Measurements from ENCODE around the gene TGFBR1.

The TGFBR1 gene

GRCh38 chr9:99069075-99069474 is 35.8 kb upstream of the TGFBR1 start:
- no peaks in the 10 kb centered on the region for H3K27me3 ChIP-seq (ENCODE audit: control insufficient read depth in 1 of 2, insufficient read depth in 2 of 2, low read length in 2 of 2)
- H3K4me3 ChIP-seq (ENCODE audit: low read depth in 1 of 2, low read length in 2 of 2): no peak overlapping the region
- no peak overlapping the region for H3K27ac ChIP-seq (ENCODE audit: low read depth, low read length)
- peaks cover 44% of the 10 kb centered on the region for H3K36me3 ChIP-seq (ENCODE audit: insufficient read depth, low read length)
- no peaks in the 10 kb centered on the region for H3K9me3 ChIP-seq (ENCODE audit: low read length)
- H3K9ac ChIP-seq (ENCODE audit: low read length): no peak overlapping the region
- peaks cover 8% of the 10 kb centered on the region for H3K4me1 ChIP-seq (ENCODE audit: insufficient read depth, low read length)

DNA sequence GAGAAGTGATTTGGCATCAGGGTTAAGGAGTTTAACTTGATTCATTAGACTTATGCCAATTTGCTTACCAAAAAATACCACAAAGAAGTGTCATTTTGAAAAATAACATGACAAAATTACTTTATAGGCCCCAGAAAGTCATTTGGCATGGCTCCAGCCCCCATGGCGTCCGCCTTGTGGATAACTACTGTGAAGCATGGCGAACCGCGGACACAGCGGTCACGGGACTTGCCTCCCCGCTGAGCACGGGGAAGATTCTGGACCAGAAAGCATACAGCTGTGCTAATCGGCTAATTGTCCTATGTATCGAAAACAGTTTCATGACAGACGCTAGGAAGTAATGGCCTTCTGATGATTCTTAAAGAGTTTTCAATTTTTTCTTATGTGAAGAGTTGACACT is 35.4 kb upstream of the TGFBR1 start:
- Histone ChIP-seq H3K4me1 (ENCODE audit: insufficient read depth, low read length) (peaks cover 8% of the 10 kb centered on the region), H3K27ac (ENCODE audit: low read depth, low read length) (no peak overlapping the region), H3K36me3 (ENCODE audit: insufficient read depth, low read length) (peaks cover 39% of the 10 kb centered on the region), H3K9ac (ENCODE audit: low read length) (no peak overlapping the region), H3K4me3 (ENCODE audit: low read depth in 1 of 2, low read length in 2 of 2) (no peak overlapping the region), H3K27me3 (ENCODE audit: control insufficient read depth in 1 of 2, insufficient read depth in 2 of 2, low read length in 2 of 2) (no peaks in the 10 kb centered on the region), H3K9me3 (ENCODE audit: low read length) (no peaks in the 10 kb centered on the region)

GRCh38 chr9:99070681-99071080 is 34.2 kb upstream of the TGFBR1 start:
- Histone ChIP-seq H3K27ac (ENCODE audit: low read depth, low read length) (no peak overlapping the region), H3K4me3 (ENCODE audit: low read depth in 1 of 2, low read length in 2 of 2) (no peak overlapping the region), H3K9ac (ENCODE audit: low read length) (no peak overlapping the region), H3K36me3 (ENCODE audit: insufficient read depth, low read length) (peaks cover 36% of the 10 kb centered on the region), H3K9me3 (ENCODE audit: low read length) (no peaks in the 10 kb centered on the region), H3K4me1 (ENCODE audit: insufficient read depth, low read length) (peaks cover 14% of the 10 kb centered on the region), H3K27me3 (ENCODE audit: control insufficient read depth in 1 of 2, insufficient read depth in 2 of 2, low read length in 2 of 2) (no peaks in the 10 kb centered on the region)

- Histone ChIP-seq H3K36me3 (ENCODE audit: insufficient read depth, low read length) (peaks cover 36% of the 10 kb centered on the region), H3K9me3 (ENCODE audit: low read length) (no peaks in the 10 kb centered on the region), H3K9ac (ENCODE audit: low read length) (no peak overlapping the region), H3K27me3 (ENCODE audit: control insufficient read depth in 1 of 2, insufficient read depth in 2 of 2, low read length in 2 of 2) (no peaks in the 10 kb centered on the region), H3K4me3 (ENCODE audit: low read depth in 1 of 2, low read length in 2 of 2) (no peak overlapping the region), H3K27ac (ENCODE audit: low read depth, low read length) (no peak overlapping the region), H3K4me1 (ENCODE audit: insufficient read depth, low read length) (peaks cover 18% of the 10 kb centered on the region)
These were observed 33.4 kb upstream of the TGFBR1 start for GRCh38 chr9:99071313-99072039.

DNA sequence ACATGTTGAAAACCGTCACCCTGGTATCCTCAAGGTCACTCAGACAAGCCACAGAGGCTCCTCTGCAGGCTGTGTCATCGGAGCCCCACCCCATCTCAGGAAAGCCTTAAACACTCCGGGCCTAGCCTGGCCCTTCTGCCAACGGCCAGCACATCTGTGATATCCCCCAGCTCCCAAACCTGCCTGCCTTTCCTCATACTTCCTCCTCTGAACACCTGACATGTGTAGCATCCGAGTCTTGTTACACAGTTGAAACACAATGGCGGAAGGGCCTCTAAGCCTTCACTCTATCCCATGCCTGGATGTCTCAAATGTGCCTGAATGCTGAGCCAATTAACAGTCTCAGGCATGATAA is 32.9 kb upstream of the TGFBR1 start:
- no peaks in the 10 kb centered on the region for H3K27me3 ChIP-seq (ENCODE audit: control insufficient read depth in 1 of 2, insufficient read depth in 2 of 2, low read length in 2 of 2)
- H3K9me3 ChIP-seq (ENCODE audit: low read length): no peaks in the 10 kb centered on the region
- H3K4me3 ChIP-seq (ENCODE audit: low read depth in 1 of 2, low read length in 2 of 2): no peak overlapping the region
- no peak overlapping the region for H3K9ac ChIP-seq (ENCODE audit: low read length)
- peaks cover 23% of the 10 kb centered on the region for H3K4me1 ChIP-seq (ENCODE audit: insufficient read depth, low read length)
- peaks cover 30% of the 10 kb centered on the region for H3K36me3 ChIP-seq (ENCODE audit: insufficient read depth, low read length)
- H3K27ac ChIP-seq (ENCODE audit: low read depth, low read length): no peak overlapping the region

- Histone ChIP-seq H3K27ac (ENCODE audit: low read depth, low read length) (no peak overlapping the region), H3K4me1 (ENCODE audit: insufficient read depth, low read length) (peaks cover 27% of the 10 kb centered on the region), H3K4me3 (ENCODE audit: low read depth in 1 of 2, low read length in 2 of 2) (no peak overlapping the region), H3K9me3 (ENCODE audit: low read length) (no peaks in the 10 kb centered on the region), H3K36me3 (ENCODE audit: insufficient read depth, low read length) (peaks cover 22% of the 10 kb centered on the region), H3K27me3 (ENCODE audit: control insufficient read depth in 1 of 2, insufficient read depth in 2 of 2, low read length in 2 of 2) (no peaks in the 10 kb centered on the region), H3K9ac (ENCODE audit: low read length) (no peak overlapping the region)
These were observed 31.6 kb upstream of the TGFBR1 start for GRCh38 chr9:99073347-99073746.

GRCh38 chr9:99073985-99074901 is 30.7 kb upstream of the TGFBR1 start:
- H3K27me3 ChIP-seq (ENCODE audit: control insufficient read depth in 1 of 2, insufficient read depth in 2 of 2, low read length in 2 of 2): no peaks in the 10 kb centered on the region
- no peak overlapping the region for H3K27ac ChIP-seq (ENCODE audit: low read depth, low read length)
- no peaks in the 10 kb centered on the region for H3K9me3 ChIP-seq (ENCODE audit: low read length)
- no peak overlapping the region for H3K4me3 ChIP-seq (ENCODE audit: low read depth in 1 of 2, low read length in 2 of 2)
- no peak overlapping the region for H3K9ac ChIP-seq (ENCODE audit: low read length)
- H3K36me3 ChIP-seq (ENCODE audit: insufficient read depth, low read length): peaks cover 13% of the 10 kb centered on the region
- H3K4me1 ChIP-seq (ENCODE audit: insufficient read depth, low read length): peaks cover 27% of the 10 kb centered on the region

DNA sequence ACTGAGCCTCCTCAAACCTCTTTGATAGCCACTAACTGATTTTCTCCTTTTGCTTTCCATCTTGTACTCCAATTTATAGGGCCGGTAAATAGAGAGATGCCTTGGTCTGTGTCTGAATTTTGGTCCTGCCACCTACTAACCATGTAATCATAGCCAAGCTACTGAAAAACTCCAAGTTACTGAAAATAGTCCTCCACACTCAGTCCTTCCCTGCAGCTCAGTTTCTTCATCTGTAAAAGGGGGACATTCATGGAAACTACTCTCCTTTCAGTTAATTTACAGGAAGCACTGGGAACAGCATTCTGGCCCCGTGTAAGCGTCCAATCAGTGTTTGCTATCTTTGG is 30.0 kb upstream of the TGFBR1 start:
- Histone ChIP-seq H3K36me3 (ENCODE audit: insufficient read depth, low read length) (peaks cover 6% of the 10 kb centered on the region), H3K4me3 (ENCODE audit: low read depth in 1 of 2, low read length in 2 of 2) (no peak overlapping the region), H3K9ac (ENCODE audit: low read length) (no peak overlapping the region), H3K27ac (ENCODE audit: low read depth, low read length) (no peak overlapping the region), H3K27me3 (ENCODE audit: control insufficient read depth in 1 of 2, insufficient read depth in 2 of 2, low read length in 2 of 2) (no peaks in the 10 kb centered on the region), H3K9me3 (ENCODE audit: low read length) (no peaks in the 10 kb centered on the region), H3K4me1 (ENCODE audit: insufficient read depth, low read length) (peaks cover 27% of the 10 kb centered on the region)

DNA sequence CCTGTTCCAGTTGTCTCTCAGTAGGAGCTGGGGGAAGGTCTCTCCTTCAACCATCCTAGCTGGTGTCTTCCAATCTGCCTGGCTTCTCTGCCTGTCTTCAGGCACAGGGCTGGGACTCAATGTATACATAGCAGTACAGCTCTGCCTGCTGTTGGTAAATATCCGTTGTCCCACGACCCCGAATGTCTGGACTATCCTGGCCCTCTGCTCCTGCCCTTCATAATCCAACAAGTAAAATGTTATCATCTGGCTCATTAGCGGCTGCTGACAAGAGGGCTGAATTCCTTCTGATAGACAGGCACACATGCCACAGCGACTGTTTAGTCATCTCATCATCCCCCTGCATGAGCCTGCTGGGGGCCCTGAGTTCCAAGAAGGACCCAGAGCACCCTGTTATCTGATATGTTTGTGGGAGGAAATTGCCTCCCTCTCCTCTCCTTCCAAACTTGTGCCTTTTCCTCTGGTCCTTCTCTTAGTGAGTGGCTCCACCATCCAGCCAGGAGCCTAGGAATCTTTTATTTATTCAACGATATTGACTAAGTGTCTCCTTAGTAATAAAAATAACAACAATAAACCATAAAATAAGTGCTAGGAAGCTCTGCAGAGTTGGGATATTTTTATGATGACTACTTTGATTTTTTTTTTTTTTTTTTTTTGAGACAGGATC is 29.5 kb upstream of the TGFBR1 start:
- H3K27ac ChIP-seq (ENCODE audit: low read depth, low read length): no peak overlapping the region
- H3K4me1 ChIP-seq (ENCODE audit: insufficient read depth, low read length): peaks cover 27% of the 10 kb centered on the region
- H3K9me3 ChIP-seq (ENCODE audit: low read length): no peaks in the 10 kb centered on the region

GRCh38 chr9:99076030-99076429 is 28.9 kb upstream of the TGFBR1 start:
- Histone ChIP-seq H3K9me3 (ENCODE audit: low read length) (no peaks in the 10 kb centered on the region), H3K27ac (ENCODE audit: low read depth, low read length) (no peak overlapping the region), H3K27me3 (ENCODE audit: control insufficient read depth in 1 of 2, insufficient read depth in 2 of 2, low read length in 2 of 2) (no peaks in the 10 kb centered on the region), H3K4me1 (ENCODE audit: insufficient read depth, low read length) (peaks cover 22% of the 10 kb centered on the region), H3K36me3 (ENCODE audit: insufficient read depth, low read length) (no peaks in the 10 kb centered on the region), H3K9ac (ENCODE audit: low read length) (no peak overlapping the region), H3K4me3 (ENCODE audit: low read depth in 1 of 2, low read length in 2 of 2) (no peak overlapping the region)

More for the DNA sequence above, 29.5 kb upstream of the TGFBR1 start:
- Histone ChIP-seq H3K9ac (ENCODE audit: low read length) (no peak overlapping the region), H3K27me3 (ENCODE audit: control insufficient read depth in 1 of 2, insufficient read depth in 2 of 2, low read length in 2 of 2) (no peaks in the 10 kb centered on the region), H3K36me3 (ENCODE audit: insufficient read depth, low read length) (peaks cover 5% of the 10 kb centered on the region), H3K4me3 (ENCODE audit: low read depth in 1 of 2, low read length in 2 of 2) (no peak overlapping the region)

DNA sequence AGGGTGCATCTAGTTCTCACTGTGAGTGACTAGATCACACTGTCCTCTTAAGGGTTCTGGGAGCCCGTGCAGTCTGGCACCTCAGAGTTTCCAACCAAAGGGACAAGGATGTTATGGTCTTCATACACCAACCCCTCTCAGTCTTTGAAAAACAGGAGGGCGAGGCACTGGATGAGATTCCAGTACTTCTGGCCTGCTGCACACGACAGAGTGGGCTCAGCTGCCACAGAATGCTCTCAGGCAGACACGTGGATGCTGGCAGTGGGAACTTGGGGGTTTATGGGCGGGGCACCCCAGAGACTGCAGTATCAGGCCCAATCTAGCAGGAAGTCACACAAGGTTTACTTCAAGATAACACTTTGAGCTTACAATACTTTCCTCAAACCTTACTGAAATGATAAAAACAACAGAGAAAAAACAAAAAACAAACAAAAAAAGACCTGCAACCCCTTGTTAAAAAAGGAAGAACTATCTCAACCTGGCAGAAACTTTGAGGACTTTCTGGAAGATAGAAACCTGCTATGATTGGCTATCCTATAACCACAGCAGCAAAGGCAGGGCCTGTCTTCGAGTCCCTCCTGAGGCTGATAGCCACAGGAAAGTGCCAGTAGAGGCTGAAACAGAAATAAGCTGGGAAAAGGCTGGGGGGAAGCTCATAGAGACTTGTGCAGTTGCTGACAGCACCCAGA is 28.3 kb upstream of the TGFBR1 start:
- Histone ChIP-seq H3K4me1 (ENCODE audit: insufficient read depth, low read length) (peaks cover 19% of the 10 kb centered on the region), H3K27me3 (ENCODE audit: control insufficient read depth in 1 of 2, insufficient read depth in 2 of 2, low read length in 2 of 2) (no peaks in the 10 kb centered on the region), H3K9ac (ENCODE audit: low read length) (no peak overlapping the region), H3K27ac (ENCODE audit: low read depth, low read length) (no peak overlapping the region), H3K9me3 (ENCODE audit: low read length) (no peaks in the 10 kb centered on the region), H3K4me3 (ENCODE audit: low read depth in 1 of 2, low read length in 2 of 2) (no peak overlapping the region), H3K36me3 (ENCODE audit: insufficient read depth, low read length) (no peaks in the 10 kb centered on the region)

All from muscle layer of colon (tissue), 2 donors.